Kasumi-1 (cell line): ENCODE results near the gene AKIP1.
A peak's percentile ranks its signal among the peaks of the same experiment; 100 is the strongest.

ENCODE experiments used
- DNase-seq, 2 experiments: peaks; one replicate each; lab custom pipeline; 2025; lab: John Stamatoyannopoulos, UW

AKIP1 gene

GRCh38 chr11:8961401-8961800, 50.4 kb downstream of the AKIP1 start:
- DNase-seq: no peak

- DNase-seq: no peak
These were observed 51.9 kb downstream of the AKIP1 start for GRCh38 chr11:8962841-8963240.

GRCh38 chr11:8963569-8964323, 52.8 kb downstream of the AKIP1 start:
- DNase-seq: peak; percentile 68 to 69

GRCh38 chr11:8964324-8965320, 53.6 kb downstream of the AKIP1 start, which contains the start of gene TMEM9B:
TSS of gene TMEM9B (minus strand) at chr11:8964442. CDS start at chr11:8964313, 129 bp downstream.
- DNase-seq: peak; percentile 82 to 84

- no peak for DNase-seq
These were observed 56.2 kb downstream of the AKIP1 start for GRCh38 chr11:8967184-8967583.
